MCF 10A (cell line): ENCODE data around the gene SLC25A22. TPM values are rescaled to one million over a fixed set of nuclear protein-coding genes. Genes with fewer than 3 reads are reported as not detected.

Experiments
- BruUV-seq: library from RNA; stranded (reverse); fragments of 400-500 nt; replicated peaks from 2 replicates; lab custom pipeline; 2021; lab: Mats Ljungman, UMichigan
- CTCF ChIA-PET: fragments of 300-600 bp; sonication (Branson Sonifier 250); formaldehyde crosslinking; extraction: SDS; loops from one replicate; lab custom pipeline; 2021; ENCODE audit warnings: antibody characterized with exemption, inconsistent platforms; lab: Yijun Ruan, JAX
- POLR2A ChIA-PET: fragments of 300-600, 350-650 bp; sonication (Branson Sonifier 250); formaldehyde crosslinking; extraction: SDS; loops from one replicate; lab custom pipeline; 2020; ENCODE audit warnings: antibody characterized with exemption, inconsistent platforms; lab: Yijun Ruan, JAX
- DNase-seq: peaks from one replicate; pipeline ENCODE4 v3.0.0-alpha.2; 2018; ENCODE audit not compliant: unreplicated experiment
- H3K27ac Mint-ChIP-seq: one replicate; pipeline ENCODE4 v1.8.0; 2022; ENCODE audit warnings: mild to moderate bottlenecking, low read depth, mixed read lengths; ENCODE audit not compliant: unreplicated experiment
- H3K27me3 Mint-ChIP-seq: one replicate; pipeline ENCODE4 v1.8.0; 2022; ENCODE audit warnings: mixed read lengths; ENCODE audit not compliant: insufficient read depth, unreplicated experiment
- H3K36me3 Mint-ChIP-seq: one replicate; pipeline ENCODE4 v1.8.0; 2022; ENCODE audit warnings: mild to moderate bottlenecking, moderate library complexity, mixed read lengths; ENCODE audit not compliant: insufficient read depth, unreplicated experiment
- H3K4me1 Mint-ChIP-seq: one replicate; pipeline ENCODE4 v1.8.0; 2022; ENCODE audit warnings: mixed read lengths; ENCODE audit not compliant: insufficient read depth, unreplicated experiment
- H3K4me3 Mint-ChIP-seq: one replicate; pipeline ENCODE4 v1.8.0; 2022; ENCODE audit warnings: mild to moderate bottlenecking, moderate library complexity, mixed read lengths; ENCODE audit not compliant: unreplicated experiment
- H3K9me3 Mint-ChIP-seq: one replicate; pipeline ENCODE4 v1.8.0; 2022; ENCODE audit warnings: mixed read lengths; ENCODE audit not compliant: unreplicated experiment
- intact Hi-C: fragments of 100-400 bp; cut with micrococcal nuclease; formaldehyde crosslinking; loops from 2 replicates; pipeline ENCODE4 v1.14.1; 2022
- total RNA-seq: library from RNA; stranded (reverse); gene quantifications from 2 replicates; pipeline ENCODE4 v1.2.3, GENCODE V29; 2022
- TF ChIP-seq, protein P1 (sequence below): fragments of 200-600 bp; IDR thresholded peaks from one replicate; pipeline ENCODE4 v1.8.0; 2022; ENCODE audit warnings: antibody characterized with exemption, mild to moderate bottlenecking; ENCODE audit not compliant: unreplicated experiment

Gene SLC25A22
- total RNA-seq, 1 experiment from 2014 or later: 34.0 TPM

DNA sequence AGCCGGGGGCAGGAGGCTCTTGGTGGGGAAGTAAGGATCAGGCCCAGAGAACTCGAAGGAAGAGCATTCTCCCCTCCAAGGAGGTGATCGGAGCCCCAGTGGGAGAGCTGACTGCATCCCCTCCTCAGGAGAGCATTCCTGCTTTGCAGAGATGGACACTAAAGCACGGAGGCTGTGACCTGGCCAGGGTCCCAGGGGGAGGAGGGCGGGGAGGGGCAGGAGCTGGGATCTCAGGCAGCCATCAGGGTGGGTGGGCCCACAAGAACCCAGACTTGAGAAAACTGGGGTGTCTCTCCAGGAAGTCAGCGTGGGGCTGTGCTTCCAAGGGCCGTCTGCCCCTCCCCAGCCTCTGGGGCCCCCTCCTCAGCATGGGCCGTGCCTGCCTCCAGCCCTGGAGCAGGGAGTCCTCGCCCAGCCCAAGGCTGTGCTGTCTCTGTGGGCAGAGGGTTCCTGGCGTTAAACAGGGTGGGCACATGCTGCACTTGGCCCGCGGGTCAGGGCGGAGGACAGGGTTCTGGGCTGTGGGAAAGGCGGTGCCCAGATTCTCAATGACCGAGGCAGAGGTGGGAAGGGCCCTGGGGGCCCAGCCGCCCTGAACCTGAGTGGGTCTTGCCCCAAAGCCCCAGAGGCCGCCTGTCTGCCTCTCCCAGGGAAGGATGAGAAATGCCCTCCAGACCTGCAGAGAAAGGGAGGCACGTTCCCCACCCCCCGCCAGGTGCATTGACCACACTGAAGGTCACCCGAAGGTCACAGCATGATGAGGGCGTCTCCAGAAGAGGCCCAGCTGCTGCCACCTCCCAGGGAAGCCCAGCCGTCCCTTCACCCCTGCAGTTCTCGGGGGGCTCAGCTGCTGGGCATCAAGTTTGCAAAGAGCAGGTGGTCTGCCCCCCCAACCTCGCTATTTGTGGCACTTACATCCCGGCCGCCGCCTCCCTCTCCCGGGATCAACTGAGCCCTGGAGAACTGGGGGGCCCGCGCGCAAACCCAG is 8.8 kb downstream of the SLC25A22 start:
- CTCF ChIA-PET: no interaction called here
- no peaks in the 10 kb centered on the region for H3K9me3 Mint-ChIP-seq
- H3K4me1 Mint-ChIP-seq: no peaks in the 10 kb centered on the region
- POLR2A ChIA-PET: interaction anchor here (0.7 to 1.0 kb wide), 2 partner anchors 10 to 20 kb away, joined by 3 read pairs; no protein-coding TSS in a partner anchor
- H3K36me3 Mint-ChIP-seq: peaks cover 12% of the 10 kb centered on the region
- H3K27ac Mint-ChIP-seq: no peak overlapping the region
- no peak overlapping the region for H3K4me3 Mint-ChIP-seq
- TF ChIP-seq, protein P1, sequence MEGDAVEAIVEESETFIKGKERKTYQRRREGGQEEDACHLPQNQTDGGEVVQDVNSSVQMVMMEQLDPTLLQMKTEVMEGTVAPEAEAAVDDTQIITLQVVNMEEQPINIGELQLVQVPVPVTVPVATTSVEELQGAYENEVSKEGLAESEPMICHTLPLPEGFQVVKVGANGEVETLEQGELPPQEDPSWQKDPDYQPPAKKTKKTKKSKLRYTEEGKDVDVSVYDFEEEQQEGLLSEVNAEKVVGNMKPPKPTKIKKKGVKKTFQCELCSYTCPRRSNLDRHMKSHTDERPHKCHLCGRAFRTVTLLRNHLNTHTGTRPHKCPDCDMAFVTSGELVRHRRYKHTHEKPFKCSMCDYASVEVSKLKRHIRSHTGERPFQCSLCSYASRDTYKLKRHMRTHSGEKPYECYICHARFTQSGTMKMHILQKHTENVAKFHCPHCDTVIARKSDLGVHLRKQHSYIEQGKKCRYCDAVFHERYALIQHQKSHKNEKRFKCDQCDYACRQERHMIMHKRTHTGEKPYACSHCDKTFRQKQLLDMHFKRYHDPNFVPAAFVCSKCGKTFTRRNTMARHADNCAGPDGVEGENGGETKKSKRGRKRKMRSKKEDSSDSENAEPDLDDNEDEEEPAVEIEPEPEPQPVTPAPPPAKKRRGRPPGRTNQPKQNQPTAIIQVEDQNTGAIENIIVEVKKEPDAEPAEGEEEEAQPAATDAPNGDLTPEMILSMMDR: no peak
- intact Hi-C loops: no loop called here
- DNase-seq: no peak
- BruUV-seq: no TSS peak
- H3K27me3 Mint-ChIP-seq: no peaks in the 10 kb centered on the region

DNA sequence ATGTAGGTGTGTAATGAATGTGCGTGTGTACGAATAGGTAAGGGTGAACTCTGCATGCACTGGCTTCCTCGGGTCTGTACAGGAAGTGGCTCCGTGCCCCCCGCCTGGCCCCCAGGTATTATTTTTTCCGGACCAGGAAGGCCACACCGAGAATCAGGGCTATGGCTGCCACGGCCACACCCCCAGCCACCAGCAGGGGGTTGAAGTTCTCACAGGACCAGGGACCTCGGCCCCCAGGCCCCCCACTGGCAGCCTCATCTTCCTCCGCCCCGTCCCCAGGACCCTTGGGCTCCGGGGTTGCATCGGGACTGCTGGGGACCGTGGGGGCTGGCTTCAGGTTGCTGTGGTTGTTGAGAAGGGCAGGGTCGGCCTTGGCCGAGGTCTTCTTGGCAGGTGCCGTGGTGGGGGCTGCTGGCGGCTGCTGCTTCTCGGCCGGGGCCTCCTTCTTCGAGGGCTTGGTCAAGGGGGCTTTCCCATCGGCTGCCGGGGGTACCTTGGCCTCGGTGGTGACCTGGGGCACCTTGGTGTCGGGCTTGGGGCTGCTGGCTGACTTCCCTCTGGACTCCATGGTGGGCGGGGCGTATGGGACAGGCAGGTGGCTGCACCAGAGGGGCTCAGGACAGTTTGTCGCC is 10.0 kb downstream of the SLC25A22 start:
- ChIA-PET POLR2A (no interaction called here), CTCF (no interaction called here)
- DNase-seq: no peak
- Mint-ChIP-seq H3K27ac (no peak overlapping the region), H3K27me3 (no peaks in the 10 kb centered on the region), H3K4me1 (no peaks in the 10 kb centered on the region), H3K9me3 (no peaks in the 10 kb centered on the region), H3K4me3 (no peak overlapping the region), H3K36me3 (peaks cover 19% of the 10 kb centered on the region)
- intact Hi-C loops: no loop called here
- BruUV-seq: no TSS peak
- TF ChIP-seq, protein P1: peak; percentile 12

DNA sequence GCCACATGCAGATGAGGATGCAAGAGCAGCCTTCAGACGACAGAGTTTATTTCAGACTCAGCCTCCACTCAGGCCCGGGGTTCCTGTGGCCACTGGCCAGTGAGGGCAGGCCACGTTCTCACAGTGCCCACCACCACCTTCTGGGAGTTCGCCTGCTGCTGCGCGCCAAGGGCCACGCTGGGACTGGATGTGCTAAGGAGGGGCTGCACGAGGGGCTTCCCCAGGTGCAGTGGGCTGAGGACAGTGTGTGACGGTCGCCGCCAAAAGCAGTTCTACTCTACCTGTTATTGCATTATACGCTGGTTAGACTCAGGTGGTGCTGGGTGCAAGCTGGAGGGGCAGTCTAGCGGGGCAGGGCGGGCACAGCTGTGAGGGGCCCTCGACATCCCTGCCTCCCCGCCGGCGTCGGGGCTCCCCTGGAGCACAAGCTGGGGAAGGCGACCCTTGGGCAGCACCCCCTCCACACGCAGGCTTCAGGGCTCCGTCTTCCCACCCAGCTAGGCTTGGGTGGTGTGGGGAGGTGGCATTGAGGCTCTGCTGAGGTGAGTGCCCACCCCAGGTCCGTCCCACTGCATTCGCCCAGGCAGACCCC is 10.9 kb downstream of the SLC25A22 start:
- H3K4me1 Mint-ChIP-seq: no peaks in the 10 kb centered on the region
- H3K36me3 Mint-ChIP-seq: peaks cover 17% of the 10 kb centered on the region
- ChIA-PET POLR2A (interaction anchor here (0.9 kb wide), 1 partner anchor 9 kb away, joined by 6 read pairs; no protein-coding TSS in a partner anchor), CTCF (no interaction called here)
- TF ChIP-seq, protein P1: no peak
- no TSS peak for BruUV-seq
- H3K27ac Mint-ChIP-seq: no peak overlapping the region
- no peaks in the 10 kb centered on the region for H3K9me3 Mint-ChIP-seq
- no peaks in the 10 kb centered on the region for H3K27me3 Mint-ChIP-seq
- intact Hi-C loops: no loop called here
- no peak overlapping the region for H3K4me3 Mint-ChIP-seq
- no peak for DNase-seq
